Measurements from ENCODE around the gene TASOR.
"Not testable (repeated sequence)": the region's sequence is repeated elsewhere in the genome, so short reads cannot be mapped to it uniquely, and the experiment has no call there.

The TASOR gene, protein sequence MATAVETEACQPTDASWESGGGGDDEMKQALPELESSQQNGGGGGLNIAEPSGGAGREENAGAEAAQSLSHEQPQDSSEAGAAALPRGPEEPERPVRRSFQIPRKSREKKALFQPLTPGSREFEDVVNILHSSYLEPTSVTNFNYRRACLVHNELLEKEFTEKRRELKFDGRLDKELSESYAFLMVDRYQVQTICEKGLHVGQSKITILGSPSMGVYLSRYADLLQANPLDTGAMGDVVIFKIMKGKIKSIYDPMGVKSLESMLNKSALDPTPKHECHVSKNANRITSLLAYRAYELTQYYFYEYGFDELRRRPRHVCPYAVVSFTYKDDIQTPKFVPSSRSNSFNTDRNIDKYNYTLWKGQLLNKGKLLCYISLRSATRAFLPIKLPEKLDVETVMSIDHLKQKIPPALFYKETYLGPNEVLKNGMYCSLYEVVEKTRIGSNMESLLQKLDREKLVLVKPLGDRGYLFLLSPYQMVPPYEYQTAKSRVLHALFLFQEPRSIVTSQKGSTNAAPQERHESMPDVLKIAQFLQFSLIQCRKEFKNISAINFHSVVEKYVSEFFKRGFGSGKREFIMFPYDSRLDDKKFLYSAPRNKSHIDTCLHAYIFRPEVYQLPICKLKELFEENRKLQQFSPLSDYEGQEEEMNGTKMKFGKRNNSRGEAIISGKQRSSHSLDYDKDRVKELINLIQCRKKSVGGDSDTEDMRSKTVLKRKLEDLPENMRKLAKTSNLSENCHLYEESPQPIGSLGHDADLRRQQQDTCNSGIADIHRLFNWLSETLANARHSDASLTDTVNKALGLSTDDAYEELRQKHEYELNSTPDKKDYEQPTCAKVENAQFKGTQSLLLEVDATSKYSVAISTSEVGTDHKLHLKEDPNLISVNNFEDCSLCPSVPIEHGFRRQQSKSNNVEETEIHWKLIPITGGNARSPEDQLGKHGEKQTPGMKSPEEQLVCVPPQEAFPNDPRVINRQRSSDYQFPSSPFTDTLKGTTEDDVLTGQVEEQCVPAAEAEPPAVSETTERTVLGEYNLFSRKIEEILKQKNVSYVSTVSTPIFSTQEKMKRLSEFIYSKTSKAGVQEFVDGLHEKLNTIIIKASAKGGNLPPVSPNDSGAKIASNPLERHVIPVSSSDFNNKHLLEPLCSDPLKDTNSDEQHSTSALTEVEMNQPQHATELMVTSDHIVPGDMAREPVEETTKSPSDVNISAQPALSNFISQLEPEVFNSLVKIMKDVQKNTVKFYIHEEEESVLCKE (N-terminal part only)

DNA sequence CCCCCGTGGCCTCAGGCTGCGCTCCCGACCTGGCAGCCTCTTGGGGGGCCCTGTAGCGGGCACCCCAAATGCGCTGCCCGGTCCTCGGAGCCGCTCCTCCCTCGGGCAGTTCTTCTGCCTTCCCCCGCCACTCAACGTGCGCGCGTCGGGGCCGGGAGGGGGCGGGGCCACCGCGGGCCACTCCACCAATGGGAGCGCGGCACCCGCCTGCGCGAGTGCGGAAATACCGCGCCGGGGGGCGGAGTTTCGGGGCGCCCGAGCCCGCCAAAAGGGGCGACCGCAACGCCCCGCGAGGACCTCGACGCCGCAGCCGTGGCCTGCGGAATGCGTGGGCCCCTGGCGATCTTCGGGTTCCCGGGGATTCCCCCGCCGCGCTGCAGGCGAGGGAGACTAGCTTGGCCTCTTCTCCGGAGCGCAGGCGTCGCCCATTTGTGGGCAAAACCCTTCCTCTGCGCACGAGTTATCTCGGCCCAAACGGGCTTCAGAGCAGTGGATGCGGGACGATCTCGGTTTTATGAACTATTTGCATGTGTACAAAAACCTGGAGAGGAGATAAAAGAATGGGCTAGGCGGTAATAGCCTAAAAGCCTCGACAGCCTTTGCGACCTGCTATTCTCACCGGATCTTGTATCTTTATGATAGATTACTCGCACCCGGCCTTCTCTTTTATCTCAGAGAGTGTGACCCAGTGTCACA is at the start of gene TASOR:
TSS of gene TASOR (minus strand) at position 144 of the 696 bp plus-strand sequence. CDS start 259 bp downstream, outside the sequence.
- peak; percentile 69 to 77 for DNase-seq (ENCODE audit: low read depth in 2 of 2)

DNA sequence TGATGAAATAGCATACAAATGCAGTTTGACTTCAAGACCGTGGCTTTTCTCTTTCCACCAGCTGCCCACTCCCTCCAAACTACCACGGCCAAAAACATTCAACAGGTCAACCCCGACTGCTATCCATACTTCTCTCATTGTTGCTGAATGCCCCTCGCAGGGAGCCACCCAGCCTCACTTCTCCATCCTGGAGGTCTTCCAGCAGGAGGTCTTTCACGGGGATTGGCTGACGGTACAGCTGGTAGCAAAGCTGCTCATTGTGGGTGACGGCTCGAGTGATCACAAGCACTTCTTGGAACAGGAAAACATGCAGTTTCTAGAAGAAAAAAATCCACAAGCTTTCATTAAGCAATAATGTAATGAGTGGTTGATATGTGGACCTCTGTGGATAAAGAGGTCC is 49.0 kb upstream of the TASOR start:
- no peak for DNase-seq (ENCODE audit: low read depth in 2 of 2)

DNA sequence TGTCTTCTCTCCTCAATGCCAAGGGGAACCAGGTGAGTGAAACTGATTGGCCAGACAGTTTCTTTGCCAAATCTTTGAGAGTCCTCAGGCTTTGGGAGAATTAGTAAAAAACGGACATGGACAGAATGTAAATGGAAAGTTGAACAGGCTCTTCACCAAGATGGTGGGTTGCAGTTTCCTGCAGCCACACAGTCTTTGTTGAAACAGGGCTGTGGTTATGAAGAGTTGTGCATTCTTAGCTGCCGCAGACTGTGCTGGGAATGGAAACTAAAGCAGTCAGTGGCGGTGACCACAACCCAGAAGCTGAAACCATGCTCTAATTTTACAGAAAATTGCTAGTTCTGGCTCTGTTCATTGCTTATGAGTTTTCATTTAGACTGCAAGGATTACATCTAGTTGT is 42.1 kb upstream of the TASOR start:
- peak; percentile 24 to 36 for DNase-seq (ENCODE audit: low read depth in 2 of 2)

DNA sequence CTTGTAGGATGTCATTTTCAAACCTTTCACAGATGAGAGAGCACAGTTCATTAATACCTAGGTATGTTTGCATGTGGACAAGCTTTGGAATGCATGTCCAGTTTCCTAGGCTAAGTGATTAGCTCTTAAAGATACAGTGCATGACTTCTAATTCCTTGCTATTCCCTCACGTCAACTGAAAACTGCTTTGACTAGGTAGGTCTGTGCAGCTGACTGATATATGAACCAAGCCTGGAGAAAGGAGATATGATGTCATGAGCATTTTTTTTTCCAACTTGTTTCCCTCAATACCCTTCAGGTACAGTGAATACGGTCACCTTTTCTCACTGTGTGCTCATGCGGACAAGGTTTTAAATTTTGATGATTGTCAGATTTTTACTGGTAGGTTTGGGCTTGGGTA is 41.6 kb upstream of the TASOR start:
- DNase-seq (ENCODE audit: low read depth in 2 of 2) = no peak

DNA sequence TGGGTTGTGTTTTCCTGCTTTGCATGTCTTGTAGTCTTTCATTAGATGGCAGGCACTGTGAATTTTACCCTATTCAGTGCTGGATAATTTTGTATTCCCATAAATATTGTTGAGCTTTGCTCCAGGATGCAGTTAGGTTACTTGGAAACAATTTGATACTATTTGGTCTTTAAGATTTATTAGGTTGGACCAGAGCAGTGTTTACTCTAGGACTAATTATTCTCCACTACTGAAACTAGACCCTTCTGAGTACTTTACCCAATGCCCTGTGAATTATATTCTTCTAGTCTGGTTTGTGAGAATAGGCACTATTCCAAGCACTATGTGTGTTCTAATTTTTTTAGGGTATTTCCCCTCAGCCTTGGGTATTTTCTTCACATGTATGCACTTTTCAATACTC is 37.8 kb upstream of the TASOR start:
- DNase-seq (ENCODE audit: low read depth in 2 of 2) = no peak

DNA sequence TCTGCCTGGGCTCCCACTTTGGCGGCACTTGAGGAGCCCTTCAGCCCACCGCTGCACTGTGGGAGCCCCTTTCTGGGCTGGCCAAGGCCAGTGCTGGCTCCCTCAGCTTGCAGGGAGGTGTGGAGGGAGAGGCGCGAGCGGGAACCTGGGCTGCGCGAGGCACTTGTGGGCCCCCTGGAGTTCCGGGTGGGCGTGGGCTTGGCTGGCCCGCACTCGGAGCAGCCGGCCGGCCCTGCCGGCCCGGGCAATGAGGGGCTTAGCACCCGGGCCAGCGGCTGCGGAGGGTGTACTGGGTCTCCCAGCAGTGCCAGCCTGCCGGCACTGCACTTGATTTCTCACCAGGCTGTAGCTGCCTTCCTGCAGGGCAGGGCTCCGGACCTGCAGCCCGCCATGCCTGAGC is 35.7 kb upstream of the TASOR start:
- DNase-seq (ENCODE audit: low read depth in 2 of 2) = not testable (repeated sequence)

DNA sequence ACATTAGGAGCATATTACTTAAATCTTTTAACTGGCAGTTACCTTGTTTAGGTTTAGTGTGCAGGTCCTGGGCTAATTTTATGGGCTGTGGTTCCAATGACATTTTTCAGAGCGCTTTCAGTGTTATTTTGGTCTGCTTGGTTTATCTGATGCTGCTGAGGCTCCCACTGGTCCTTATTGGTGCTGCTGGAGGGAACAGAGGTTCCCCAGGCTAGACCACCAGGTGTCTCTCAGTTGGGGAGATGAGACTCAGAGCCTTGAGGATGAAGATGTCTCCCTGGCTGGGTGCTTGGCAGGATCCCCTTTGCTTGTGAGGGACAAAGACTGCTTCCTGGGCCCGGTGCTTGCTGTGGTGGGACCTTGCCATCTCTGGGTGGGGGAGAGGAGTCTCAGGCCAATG is 28.3 kb upstream of the TASOR start:
- no peak for DNase-seq (ENCODE audit: low read depth in 2 of 2)

DNA sequence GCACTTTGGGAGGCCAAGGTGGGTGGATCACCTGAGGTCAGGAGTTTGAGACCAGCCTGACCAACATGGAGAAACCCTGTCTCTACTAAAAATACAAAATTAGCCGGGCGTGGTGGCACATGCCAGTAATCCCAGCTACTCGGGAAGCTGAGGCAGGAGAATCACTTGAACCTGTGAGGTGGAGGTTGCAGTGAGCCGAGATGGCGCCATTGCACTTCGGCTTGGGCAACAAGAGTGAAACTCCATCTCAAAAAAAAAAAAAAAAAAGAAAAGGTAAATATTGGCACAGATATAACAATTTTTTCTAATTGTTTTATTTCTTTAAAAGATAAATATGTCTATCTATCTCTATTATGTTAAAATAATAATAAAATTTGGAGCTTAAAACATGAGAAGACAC is 24.3 kb upstream of the TASOR start:
- DNase-seq (ENCODE audit: low read depth in 2 of 2) = not testable (repeated sequence)

DNA sequence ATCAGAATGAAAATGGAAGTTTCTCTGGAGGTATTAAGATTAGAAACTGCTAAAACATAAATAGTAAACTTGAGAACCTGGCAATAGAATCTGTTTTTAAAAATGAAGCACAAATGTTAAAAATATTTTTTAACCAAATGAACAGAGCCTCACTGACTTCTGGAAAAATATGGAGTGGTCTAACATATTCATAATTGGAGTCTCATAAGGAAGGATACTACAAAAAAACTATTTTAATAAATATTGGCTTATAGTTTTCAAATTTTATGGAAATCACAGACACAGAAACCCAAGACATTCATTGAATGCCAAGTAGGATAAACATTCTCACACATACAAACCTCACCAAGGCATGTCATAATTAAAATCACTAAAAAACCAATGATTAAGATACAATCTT is 23.6 kb upstream of the TASOR start:
- no peak for DNase-seq (ENCODE audit: low read depth in 2 of 2)

DNA sequence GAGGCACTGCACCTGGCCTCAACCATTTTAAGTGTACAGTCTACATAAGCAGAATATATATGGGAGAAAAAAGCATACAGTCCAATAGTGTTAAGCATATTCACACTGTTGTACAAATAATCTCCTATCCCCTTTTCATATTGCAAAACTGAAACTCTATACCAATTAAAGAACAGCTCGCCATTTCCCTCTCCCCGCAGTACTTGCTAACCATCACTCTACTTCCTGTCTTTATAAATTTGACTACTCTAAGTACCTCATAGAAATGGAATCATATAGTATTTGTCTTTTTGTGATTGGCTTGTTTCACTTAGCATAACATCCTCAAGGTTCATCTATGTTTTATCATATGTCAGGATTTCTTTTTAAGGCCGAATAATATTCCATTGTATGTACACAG is 21.6 kb upstream of the TASOR start:
- DNase-seq (ENCODE audit: low read depth in 2 of 2) = no peak

DNA sequence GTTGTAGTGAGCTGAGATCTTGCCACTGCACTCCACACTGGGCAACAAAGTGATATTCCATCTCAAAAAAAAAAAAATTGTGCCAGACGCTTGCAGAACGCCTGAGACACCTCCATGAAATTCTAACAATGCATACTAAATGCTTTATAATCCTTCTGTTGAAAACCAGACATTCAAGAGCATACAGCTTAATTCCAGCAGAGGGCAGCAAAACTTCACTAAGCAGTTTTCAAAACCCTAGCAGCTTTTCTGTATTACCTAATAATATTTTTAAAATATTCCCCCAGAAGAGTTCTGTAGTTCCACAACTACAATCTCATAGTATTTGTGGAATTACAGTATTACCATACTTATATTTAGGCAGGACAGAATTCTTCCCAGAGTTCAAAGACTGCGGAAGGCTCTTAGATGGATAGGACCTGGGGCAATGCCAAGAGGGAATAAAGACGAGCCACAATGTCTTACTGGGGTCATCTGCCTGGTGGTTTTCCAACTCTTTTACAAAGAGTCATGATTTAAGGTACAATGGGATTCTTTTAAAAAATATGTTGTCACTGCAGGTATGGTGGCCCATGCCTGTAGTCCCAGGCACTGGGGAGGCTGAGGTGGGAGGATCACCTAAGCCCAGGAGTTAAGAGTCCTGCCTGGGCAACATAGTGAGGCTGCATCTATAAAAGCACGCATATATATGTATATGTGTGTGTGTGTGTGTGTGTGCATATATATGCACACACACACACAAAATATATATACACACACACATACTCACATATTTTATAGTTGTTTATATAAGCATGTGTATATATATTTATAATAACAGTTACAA is 19.6 kb upstream of the TASOR start:
- peak in 1 of 2 donors; percentile 16 for DNase-seq (ENCODE audit: low read depth in 2 of 2)

DNA sequence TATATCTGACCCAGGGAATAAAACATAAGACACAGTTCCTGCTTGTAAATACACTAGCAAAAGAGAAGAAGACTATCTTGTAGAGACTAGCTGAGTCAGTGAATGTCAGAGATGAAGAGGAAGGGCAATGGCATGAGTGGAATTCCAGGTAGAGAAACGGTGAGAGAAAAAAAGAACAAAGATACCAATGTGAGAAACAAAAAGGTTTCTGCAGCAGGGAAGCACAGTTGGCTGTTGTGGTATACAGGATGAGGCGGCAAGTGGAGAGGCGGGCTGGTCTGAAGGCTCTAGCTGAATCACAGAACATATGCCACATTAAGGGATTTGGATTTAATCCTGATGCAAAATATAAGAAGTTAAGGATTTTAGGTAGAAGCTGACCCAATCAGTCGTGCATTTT is 17.1 kb upstream of the TASOR start:
- DNase-seq (ENCODE audit: low read depth in 2 of 2) = no peak

DNA sequence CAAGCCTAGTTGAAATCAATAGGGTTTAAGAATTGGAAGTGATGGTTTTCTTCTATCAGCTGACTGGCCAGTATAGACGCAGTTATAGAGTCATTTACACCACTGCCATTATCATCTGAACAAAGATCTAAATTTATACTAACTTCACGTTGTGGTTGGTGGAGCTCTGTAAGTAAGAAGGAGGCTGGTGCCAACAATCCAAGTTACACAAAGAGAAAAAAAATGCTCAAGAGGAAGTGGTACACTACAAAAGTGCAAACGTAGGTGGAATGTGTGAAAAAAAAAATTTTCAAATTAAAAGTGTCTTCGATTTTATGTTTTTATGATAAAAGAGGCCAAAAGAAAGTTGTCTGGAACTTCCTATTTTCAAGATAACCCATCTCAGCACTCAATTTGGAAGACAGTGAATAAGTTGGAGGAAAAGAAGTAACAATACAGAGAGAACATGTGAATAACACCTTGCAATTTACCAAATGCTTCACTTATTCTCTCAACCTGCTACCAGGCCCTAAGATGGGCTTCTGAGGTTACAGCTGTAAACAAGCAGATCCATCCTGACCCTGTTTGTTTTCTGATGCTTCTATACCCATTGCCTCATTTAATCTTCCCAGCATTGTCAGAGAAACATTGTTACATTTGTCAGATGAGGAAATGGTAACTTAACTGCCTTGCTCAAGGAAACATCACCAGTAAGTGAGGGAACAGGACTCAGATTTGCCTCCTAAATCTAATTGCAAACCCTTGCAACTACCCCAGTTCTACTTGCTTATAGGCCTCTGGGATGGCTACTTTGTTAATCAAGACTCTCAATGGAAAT is 12.0 kb upstream of the TASOR start:
- no peak for DNase-seq (ENCODE audit: low read depth in 2 of 2)

DNA sequence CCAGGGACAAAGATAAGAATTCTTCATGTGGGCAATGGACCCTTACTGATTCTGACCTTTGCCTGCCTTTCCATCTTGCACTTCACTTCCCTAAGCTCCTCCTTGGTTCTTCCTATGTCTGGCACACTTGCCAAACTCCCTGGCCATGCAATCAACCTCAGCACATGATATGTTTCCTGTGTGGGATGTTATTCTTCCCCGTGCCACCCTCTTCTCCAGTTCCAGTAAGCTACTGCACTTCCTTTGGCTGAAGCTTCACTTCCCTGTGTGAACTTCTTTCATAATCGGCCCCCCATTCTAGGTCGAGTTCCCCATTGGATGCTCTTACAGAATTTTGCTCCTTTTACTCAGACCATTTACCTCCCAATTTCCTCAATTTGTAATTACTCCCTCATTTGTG is 10.7 kb upstream of the TASOR start:
- DNase-seq (ENCODE audit: low read depth in 2 of 2) = no peak

DNA sequence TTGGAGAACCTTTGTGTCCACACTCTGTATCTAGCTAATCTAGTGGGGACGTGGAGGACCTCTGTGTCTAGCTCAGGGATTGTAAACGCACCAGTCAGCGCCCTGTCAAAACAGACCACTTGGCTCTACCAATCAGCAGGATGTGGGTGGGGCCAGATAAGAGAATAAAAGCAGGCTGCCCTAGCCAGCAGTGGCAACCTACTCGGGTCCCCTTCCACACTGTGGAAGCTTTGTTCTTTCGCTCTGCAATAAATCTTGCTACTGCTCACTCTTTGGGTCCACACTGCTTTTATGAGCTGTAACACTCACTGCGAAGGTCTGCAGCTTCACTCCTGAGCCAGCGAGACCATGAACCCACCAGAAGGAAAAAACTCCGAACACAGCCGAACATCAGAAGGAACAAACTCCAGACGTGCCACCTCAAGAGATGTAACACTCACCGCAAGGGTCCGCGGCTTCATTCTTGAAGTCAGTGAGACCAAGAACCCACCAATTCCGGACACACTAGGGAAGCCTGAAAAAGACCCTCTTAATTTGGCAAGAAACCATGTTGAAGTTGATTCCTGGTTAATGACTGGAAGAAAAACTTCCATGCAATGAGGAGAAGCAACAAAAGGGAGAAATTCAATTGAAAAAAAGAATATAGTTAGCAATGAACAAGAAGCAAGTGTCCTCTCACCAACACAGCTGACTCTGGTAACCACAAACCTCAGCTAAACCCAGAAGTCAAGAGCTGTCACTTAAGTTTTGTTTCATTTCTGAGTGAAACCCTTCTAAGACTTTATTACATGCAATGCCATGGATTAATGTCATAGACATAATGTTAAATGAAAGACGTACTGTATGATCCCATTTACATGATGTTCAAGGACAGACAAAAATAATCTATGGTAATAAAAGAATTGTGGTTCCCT is 9.7 kb upstream of the TASOR start:
- not testable (repeated sequence) for DNase-seq (ENCODE audit: low read depth in 2 of 2)

DNA sequence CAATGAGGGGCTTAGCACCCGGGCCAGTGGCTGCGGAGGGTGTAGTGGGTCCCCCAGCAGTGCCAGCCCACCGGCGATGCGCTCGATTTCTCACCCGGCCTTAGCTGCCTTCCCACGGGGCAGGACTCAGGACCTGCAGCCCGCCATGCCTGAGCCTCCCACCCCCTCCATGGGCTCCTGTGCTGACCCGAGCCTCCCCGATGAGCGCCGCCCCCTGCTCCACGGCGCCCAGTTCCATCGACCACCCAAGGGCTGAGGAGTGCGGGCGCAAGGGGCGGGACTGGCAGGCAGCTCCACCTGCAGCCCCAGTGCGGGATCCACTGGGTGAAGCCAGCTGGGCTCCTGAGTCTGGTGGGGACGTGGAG is 8.9 kb upstream of the TASOR start:
- not testable (repeated sequence) for DNase-seq (ENCODE audit: low read depth in 2 of 2)

DNA sequence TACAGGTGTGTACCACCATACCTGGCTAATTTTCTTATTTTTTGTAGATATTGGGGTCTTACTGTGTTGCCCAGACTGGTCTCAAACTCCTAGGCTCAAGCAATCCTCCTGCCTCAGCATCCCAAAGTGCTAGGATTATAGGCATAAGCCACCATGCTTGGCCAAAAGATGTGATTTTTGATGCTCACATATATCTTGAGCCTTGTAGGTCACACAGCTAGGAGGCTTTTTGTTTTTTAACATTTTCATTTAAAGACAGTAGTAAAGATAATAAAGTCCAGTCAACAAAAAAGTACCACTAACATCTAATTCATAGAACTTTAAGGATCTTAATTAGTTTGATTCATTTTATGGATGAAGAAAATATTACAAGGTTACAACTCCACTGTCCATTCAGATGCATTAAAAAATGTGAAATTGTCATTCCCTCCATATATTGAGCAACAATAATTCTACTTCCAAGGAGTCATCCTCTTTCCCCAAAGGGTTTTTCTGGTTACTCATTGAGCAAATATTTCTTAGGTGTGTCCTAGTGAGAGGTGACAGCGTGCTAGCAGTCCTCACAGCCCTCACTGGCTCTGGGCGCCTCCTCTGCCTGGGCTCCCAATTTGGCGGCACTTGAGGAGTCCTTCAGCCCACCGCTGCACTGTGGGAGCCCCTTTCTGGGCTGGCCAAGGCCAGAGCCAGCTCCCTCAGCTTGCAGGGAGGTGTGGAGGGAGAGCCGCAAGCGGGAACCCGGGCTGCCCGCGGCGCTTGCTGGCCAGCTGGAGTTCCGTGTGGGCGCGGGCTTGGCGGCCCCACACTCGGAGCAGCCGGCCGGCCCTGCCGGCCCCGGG is 8.3 kb upstream of the TASOR start:
- DNase-seq (ENCODE audit: low read depth in 2 of 2) = no peak

DNA sequence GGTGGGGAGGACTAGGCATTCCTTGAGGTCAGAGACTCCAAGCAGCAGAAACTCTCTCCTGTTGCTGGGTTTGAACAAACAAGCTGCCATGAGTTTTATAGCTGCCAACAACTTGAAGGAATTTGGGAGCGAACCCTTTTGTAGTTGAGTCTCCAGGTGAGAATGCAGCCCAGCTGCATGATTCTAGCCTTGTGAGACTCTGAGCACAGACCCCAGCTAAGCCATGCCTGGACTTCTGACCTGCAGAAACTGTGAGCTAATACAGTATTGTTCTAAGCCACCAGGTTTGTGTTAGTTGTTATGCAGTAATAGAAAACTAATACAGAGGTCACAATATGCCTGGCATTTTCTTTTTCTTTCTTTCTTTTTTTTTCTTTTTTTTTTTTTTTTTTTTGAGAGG is 6.2 kb upstream of the TASOR start:
- DNase-seq (ENCODE audit: low read depth in 2 of 2) = no peak

All from stimulated activated CD8-positive, alpha-beta memory T cell treated with anti-CD3 and anti-CD28 coated beads, Interleukin-2, amount 100 ng/mL, for 1 hour (primary cell).